ENCODE results near the gene CAMK2A.

The CAMK2A gene

GRCh38 chr5:150278046-150278730 lies 11.4 kb downstream of the CAMK2A start:
- no peak for DNase-seq

- DNase-seq: no peak
Measured at GRCh38 chr5:150277043-150277442, 12.5 kb downstream of the CAMK2A start.

GRCh38 chr5:150274811-150275210 lies 14.8 kb downstream of the CAMK2A start:
- no peak for DNase-seq

- no peak for DNase-seq
Measured at GRCh38 chr5:150272531-150272930, 17.0 kb downstream of the CAMK2A start.

DNA sequence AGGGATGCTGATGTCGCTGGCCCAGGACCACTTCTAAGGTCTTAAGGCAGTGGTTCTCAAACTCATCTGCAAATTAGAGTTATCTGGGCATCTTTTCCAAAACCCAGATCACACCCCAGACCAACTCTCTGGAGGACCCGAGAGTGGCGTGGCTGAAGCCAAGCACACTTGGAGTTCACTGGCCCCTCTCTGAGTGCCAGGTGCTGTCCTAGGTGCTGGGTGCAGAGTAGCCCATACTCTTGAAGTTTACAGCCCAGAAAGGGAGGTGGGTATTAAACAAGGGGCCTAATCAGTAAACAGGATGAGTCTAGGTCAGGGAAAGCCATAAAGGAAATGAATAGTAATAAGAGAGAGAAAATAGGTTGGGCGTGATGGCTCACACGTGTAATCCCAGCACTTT lies 17.6 kb downstream of the CAMK2A start:
- no peak for DNase-seq

GRCh38 chr5:150271296-150271692 lies 18.3 kb downstream of the CAMK2A start:
- no peak for DNase-seq

DNA sequence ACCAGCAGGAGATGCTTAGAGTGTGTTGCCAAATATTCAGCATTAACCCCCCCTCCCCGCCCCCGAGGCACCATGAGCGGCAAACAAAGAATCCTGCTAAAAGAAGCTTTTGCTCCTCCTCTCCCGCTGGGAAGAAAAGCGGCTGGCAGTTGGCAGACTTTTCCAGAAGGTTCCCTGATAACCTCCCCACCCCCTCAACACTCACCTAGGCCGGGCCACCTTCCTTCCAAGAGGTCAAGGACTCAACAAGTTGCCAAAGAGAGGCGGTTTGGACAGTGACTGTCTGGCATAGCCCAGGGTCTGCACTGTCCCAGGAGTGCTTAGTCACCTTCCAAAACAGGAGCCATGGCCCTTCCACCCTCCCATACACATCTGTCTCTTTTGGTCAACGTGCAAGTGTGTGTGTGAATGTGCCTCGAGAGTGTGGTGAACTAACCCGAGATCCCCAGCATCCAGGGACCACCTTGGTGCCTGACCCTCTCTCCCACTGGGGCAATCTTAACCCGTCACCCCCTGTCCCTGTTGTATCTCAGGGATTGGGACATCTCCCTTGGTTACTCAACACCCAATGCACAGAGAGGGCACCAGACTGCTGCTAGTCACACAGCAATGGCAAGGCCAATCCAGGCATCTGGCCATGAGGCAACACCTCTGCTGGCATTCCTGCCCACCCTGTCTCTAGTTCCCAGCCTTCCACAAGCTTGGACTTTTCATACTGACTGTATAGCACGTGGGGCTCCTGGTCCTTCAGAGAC lies 18.9 kb downstream of the CAMK2A start:
- DNase-seq: no peak

- no peak for DNase-seq
Measured at GRCh38 chr5:150266871-150267291, 22.7 kb downstream of the CAMK2A start.

- no peak for DNase-seq
Measured at GRCh38 chr5:150265870-150266383, 23.6 kb downstream of the CAMK2A start.

- no peak for DNase-seq
Measured at GRCh38 chr5:150264667-150265603, 24.6 kb downstream of the CAMK2A start.

DNA sequence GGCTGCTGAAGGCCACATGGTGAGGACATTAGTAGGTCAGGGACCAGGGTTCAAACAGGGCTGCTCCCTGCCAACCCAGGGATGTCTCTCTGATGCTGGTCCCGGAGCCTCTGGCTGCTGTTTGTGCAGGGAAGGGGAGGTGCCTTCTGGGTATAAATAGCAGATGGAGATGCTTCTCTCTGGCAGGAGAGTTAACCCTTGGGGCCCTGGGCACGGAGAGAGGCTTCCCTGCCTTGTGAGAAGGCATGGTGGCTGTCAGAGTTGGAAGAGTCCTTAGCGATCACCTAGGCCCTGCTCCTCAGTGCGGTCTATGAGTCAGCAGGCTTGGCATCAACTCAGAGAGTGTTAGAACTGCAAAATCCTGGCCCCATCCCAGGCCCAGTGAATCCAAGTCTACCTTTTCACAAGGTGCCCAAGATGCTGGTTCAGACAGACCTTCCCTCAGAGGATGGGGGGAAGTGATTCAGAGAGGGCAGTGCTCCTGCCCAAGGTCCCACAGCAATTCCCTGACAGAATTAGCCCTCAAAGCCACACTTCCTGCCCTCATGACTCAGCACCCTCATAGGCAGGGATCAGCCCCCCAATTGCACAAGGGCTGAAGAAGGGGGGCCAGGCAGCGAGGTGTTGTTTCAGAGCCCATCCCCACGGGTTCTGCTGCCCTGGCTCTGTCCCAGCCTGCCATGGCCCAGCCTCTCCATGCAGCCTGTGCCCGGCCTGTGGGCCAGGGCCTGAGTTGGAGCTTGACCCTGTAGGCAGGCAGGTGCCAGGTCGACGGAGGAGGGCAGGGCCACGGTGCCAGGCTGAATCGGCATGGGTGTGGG lies 25.6 kb downstream of the CAMK2A start:
- no peak for DNase-seq

- no peak for DNase-seq
Measured at GRCh38 chr5:150263375-150263775, 26.2 kb downstream of the CAMK2A start.

- DNase-seq: no peak
Measured at GRCh38 chr5:150262502-150262901, 27.1 kb downstream of the CAMK2A start.

DNA sequence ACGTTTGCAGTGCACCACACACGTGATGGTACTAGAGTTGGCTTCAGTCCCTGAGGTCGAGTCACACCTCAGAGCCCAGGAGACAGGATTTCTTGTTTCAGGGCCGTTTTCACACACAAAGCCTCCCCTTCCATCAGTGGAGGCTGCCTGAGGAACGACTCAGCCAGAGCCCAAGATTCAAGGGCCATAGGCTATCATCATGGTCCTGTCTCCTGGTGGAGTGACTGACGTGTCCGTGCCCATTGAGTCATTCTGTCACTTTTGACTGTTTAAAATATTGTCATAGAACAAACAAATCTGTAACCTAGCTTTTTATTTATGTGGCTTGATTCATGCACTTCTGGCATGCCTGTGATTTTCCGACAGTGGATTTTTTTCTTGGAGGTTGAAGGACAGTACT lies 28.3 kb downstream of the CAMK2A start:
- no peak for DNase-seq

- no peak for DNase-seq
Measured at GRCh38 chr5:150258130-150258529, 31.4 kb downstream of the CAMK2A start.

DNA sequence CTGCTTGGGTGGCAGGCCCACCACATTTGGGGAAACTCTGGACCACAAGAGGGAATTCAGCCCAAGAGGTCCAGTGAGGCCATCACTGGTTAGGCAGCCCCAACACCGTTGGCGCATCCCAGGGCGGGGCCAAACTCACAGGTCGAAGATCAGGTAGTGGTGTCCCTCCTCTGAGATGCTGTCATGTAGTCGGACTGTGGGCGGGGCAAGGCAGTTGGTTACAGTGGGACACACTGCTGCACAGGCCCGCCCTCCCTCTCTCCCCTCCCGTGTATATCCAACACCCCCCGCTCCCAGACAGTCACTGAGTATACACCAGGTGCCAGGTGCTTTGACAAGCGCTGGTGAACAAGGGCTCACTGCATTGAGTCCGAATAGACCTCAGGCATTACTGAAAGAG lies 32.1 kb downstream of the CAMK2A start:
- DNase-seq: no peak

GRCh38 chr5:150256410-150257064 lies 33.0 kb downstream of the CAMK2A start:
- DNase-seq: no peak

DNA sequence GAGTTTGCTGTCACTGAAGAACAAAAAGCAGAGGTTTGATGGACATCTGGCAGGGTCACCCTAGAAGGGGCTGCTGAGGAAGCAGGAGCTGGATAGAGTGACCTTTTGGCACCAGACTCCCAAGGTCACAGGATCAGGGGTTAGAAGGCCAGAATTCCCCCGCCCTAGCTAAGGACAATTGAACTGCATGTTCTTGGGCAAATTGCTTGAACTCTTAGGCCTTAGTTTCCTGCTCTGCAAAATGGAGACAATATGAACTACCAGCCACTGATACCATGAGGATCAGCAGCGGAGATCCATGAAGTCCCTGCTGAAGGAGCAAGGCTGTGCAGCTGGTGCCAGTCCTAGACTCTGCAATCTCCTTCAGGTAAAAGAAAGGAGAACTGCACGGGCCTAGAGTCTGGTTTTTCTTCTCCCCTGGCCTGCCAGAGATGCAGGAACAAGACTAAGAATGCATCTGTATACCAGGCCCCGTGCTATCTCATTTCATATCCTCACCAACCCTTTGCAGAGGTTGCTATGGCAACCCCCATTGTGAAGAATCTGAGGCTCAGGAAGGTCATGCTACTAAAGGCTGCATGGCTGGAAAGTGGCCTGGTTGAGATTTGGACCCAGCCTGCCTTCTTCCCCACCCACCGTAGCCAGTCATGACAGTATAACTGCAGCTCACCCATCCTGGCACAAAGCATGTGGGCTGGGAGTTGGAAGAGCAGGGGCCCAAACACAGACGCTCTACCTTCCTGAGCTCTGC lies 33.7 kb downstream of the CAMK2A start:
- DNase-seq: no peak

- no peak for DNase-seq
Measured at GRCh38 chr5:150254774-150255173, 34.8 kb downstream of the CAMK2A start.

GRCh38 chr5:150254363-150254762 lies 35.2 kb downstream of the CAMK2A start:
- DNase-seq: no peak

Data from NCI-H1930 (cell line).